ENCODE measurements around the gene HTRA1. TPM values are rescaled to one million over a fixed set of nuclear protein-coding genes. Genes with fewer than 3 reads are reported as not detected.

HTRA1 gene
- polyA plus RNA-seq, 3 donors: 0.84 to 4.7 (median 2.2) TPM

- H3K9me3 ChIP-seq (replicated peaks in 1 of 2; ENCODE audit: control insufficient read depth in 1 of 2, insufficient read depth in 1 of 2, low read length in 2 of 2): no peaks in the 10 kb centered on the region
- no peak overlapping the region for H3K27ac Mint-ChIP-seq
- no peak overlapping the region for H2AFZ ChIP-seq (ENCODE audit: insufficient read depth, low read depth, low read length, poor library complexity, severe bottlenecking)
- TF ChIP-seq CTCF (IDR thresholded peaks at IDR 0.05): no peak
- no peaks in the 10 kb centered on the region for H3K36me3 ChIP-seq (replicated peaks in 1 of 2; ENCODE audit: control insufficient read depth in 1 of 2, insufficient read depth in 2 of 2, low read length in 2 of 2)
- WGBS (ENCODE audit: insufficient coverage): 89% methylated on average over 3 of the region's 3 CpGs
- H3K4me3 ChIP-seq (replicated peaks in 1 of 3; ENCODE audit: low read depth in 2 of 3, low read length in 3 of 3): no peak overlapping the region
- H3K27ac ChIP-seq (ENCODE audit: low read depth in 1 of 2, low read length in 2 of 2): no peak overlapping the region
- intact Hi-C loops (cut with micrococcal nuclease): no loop called here
- no peaks in the 10 kb centered on the region for H3K4me1 ChIP-seq (ENCODE audit: control insufficient read depth in 1 of 2, insufficient read depth in 2 of 2, low read length in 2 of 2)
- H3K9me3 Mint-ChIP-seq: peaks cover 0 to 8% (median 2%) of the 10 kb centered on the region in 7 donors
- H3K9ac ChIP-seq (ENCODE audit: insufficient read depth, low read length, poor library complexity, severe bottlenecking): no peak overlapping the region
- H3K4me1 Mint-ChIP-seq: peaks cover under 1% of the 10 kb centered on the region
- no peak for DNase-seq
- no peaks in the 10 kb centered on the region for H3K36me3 Mint-ChIP-seq
- no peaks in the 10 kb centered on the region for H3K79me2 ChIP-seq (ENCODE audit: insufficient read depth, low read length)
- peaks cover 7 to 27% (median 22%) of the 10 kb centered on the region in 3 donors for H3K27me3 Mint-ChIP-seq (ENCODE audit: low read depth in 3 of 3)
- peaks cover 0 to 5% of the 10 kb centered on the region in 2 donors for H3K27me3 ChIP-seq (ENCODE audit: control insufficient read depth in 2 of 2, insufficient read depth in 2 of 2, low read length in 2 of 2)
- H4K20me1 ChIP-seq (ENCODE audit: insufficient read depth, low read length): no peaks in the 10 kb centered on the region
- H3K4me3 Mint-ChIP-seq: no peak overlapping the region
- no peak overlapping the region for H3K4me2 ChIP-seq (replicated peaks; ENCODE audit: extremely low read depth, low read length, poor library complexity, severe bottlenecking)
These were observed 63.5 kb downstream of the HTRA1 start for GRCh38 chr10:122524811-122525210.

GRCh38 chr10:122525788-122526187, 64.4 kb downstream of the HTRA1 start:
- no peak overlapping the region for H3K27ac Mint-ChIP-seq
- no peak overlapping the region for H3K4me3 ChIP-seq (replicated peaks in 1 of 3; ENCODE audit: low read depth in 2 of 3, low read length in 3 of 3)
- H3K4me2 ChIP-seq (replicated peaks; ENCODE audit: extremely low read depth, low read length, poor library complexity, severe bottlenecking): no peak overlapping the region
- H4K20me1 ChIP-seq (ENCODE audit: insufficient read depth, low read length): no peaks in the 10 kb centered on the region
- H3K27me3 ChIP-seq (ENCODE audit: control insufficient read depth in 2 of 2, insufficient read depth in 2 of 2, low read length in 2 of 2): peaks cover 0 to 9% of the 10 kb centered on the region in 2 donors
- no peaks in the 10 kb centered on the region for H3K36me3 ChIP-seq (replicated peaks in 1 of 2; ENCODE audit: control insufficient read depth in 1 of 2, insufficient read depth in 2 of 2, low read length in 2 of 2)
- H3K9ac ChIP-seq (ENCODE audit: insufficient read depth, low read length, poor library complexity, severe bottlenecking): no peak overlapping the region
- H3K4me1 Mint-ChIP-seq: peaks cover 11% of the 10 kb centered on the region
- H3K27me3 Mint-ChIP-seq (ENCODE audit: low read depth in 3 of 3): peaks cover 12 to 35% (median 26%) of the 10 kb centered on the region in 3 donors
- TF ChIP-seq CTCF (IDR thresholded peaks at IDR 0.05): no peak
- WGBS (ENCODE audit: insufficient coverage): 12% methylated on average over 5 of the region's 6 CpGs
- no peaks in the 10 kb centered on the region for H3K9me3 ChIP-seq (replicated peaks in 1 of 2; ENCODE audit: control insufficient read depth in 1 of 2, insufficient read depth in 1 of 2, low read length in 2 of 2)
- H2AFZ ChIP-seq (ENCODE audit: insufficient read depth, low read depth, low read length, poor library complexity, severe bottlenecking): no peak overlapping the region
- H3K36me3 Mint-ChIP-seq: no peaks in the 10 kb centered on the region
- no peaks in the 10 kb centered on the region for H3K4me1 ChIP-seq (ENCODE audit: control insufficient read depth in 1 of 2, insufficient read depth in 2 of 2, low read length in 2 of 2)
- H3K79me2 ChIP-seq (ENCODE audit: insufficient read depth, low read length): no peaks in the 10 kb centered on the region
- no peak overlapping the region for H3K27ac ChIP-seq (ENCODE audit: low read depth in 1 of 2, low read length in 2 of 2)
- intact Hi-C loops (cut with micrococcal nuclease): no loop called here
- no peak for DNase-seq
- H3K9me3 Mint-ChIP-seq: peaks cover 0 to 8% (median 2%) of the 10 kb centered on the region in 7 donors
- no peak overlapping the region for H3K4me3 Mint-ChIP-seq
